HL-60 (cell line): ENCODE data around the gene CD79B.
"Not testable (repeated sequence)": the region's sequence is repeated elsewhere in the genome, so short reads cannot be mapped to it uniquely, and the experiment has no call there.

ENCODE experiments used
- CTCF ChIP-seq: IDR thresholded peaks from one replicate; pipeline ENCODE4 v1.5.1; 2011; ENCODE audit warnings: low read length, control low read depth, inconsistent platforms; ENCODE audit not compliant: insufficient read depth
- GABPA ChIP-seq: IDR thresholded peaks from 2 replicates; pipeline ENCODE4 v1.6.1; 2012; ENCODE audit warnings: low read depth
- POLR2AphosphoS5 ChIP-seq: IDR thresholded peaks from 2 replicates; pipeline ENCODE4 v1.6.1; 2012; ENCODE audit warnings: low read depth
- REST ChIP-seq: IDR thresholded peaks from 2 replicates; pipeline ENCODE4 v1.6.1; 2012; ENCODE audit warnings: low read depth; ENCODE audit not compliant: insufficient replicate concordance
- SPI1 ChIP-seq: IDR thresholded peaks from 2 replicates; pipeline ENCODE4 v1.6.1; 2012; ENCODE audit warnings: low read depth, mild to moderate bottlenecking, borderline replicate concordance

GRCh38 chr17:63901971-63902370 is 30.2 kb downstream of the CD79B start:
- TF ChIP-seq CTCF, POLR2AphosphoS5, REST, GABPA, SPI1: not testable (repeated sequence)
